Upper lobe of left lung (tissue), 4 donors: ENCODE data around the gene AFAP1L1.
A peak's percentile ranks its signal among the peaks of the same experiment; 100 is the strongest.

Experiments used
- EP300 ChIP-seq, 4 donors: sonication (generic); formaldehyde crosslinking; IDR thresholded peaks; one replicate each; pipeline ENCODE4 v1.5.1; 2017; ENCODE audit warnings: antibody characterized with exemption in 4 of 4, control low read depth in 2 of 4
- POLR2A ChIP-seq, 4 donors: fragments of 450-650 bp; IDR thresholded peaks; one replicate each; pipeline ENCODE4 v1.5.1; 2016 to 2017; ENCODE audit warnings: antibody characterized with exemption in 4 of 4, mild to moderate bottlenecking in 2 of 4
- POLR2AphosphoS5 ChIP-seq, 2 donors: sonication (generic); formaldehyde crosslinking; IDR thresholded peaks; one replicate each; pipeline ENCODE4 v1.5.1; 2017; ENCODE audit warnings: antibody characterized with exemption in 2 of 2
- TF ChIP-seq, protein P1 (sequence below), 6 experiments: fragments of 450-650 bp in 4 of 6; fragments of 200-600 bp in 2 of 6; sonication (generic) in 2 of 6; IDR thresholded peaks; one replicate each; pipeline ENCODE4 v1.5.1; 2016 to 2019; ENCODE audit warnings: antibody characterized with exemption in 6 of 6

DNA sequence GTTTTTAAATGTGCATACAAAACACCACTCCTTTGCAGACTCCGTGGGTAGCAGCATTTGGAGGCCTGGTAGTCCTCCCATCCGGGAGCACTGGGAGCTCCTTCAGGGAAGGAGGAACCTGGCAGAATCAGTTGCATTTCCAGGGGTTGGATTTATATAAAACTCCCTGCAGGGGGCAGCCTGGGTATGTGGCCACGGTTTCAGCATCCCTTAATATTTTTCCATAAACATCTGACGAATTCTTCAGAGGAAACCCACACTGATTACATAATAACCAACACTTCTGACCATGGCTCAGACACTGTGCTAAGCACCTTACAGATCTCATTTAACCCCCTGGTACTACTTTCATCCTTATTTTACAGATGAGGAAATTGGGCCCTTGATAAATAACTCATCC lies 6.1 kb upstream of the AFAP1L1 start:
- TF ChIP-seq EP300 (IDR thresholded peaks at IDR 0.05): no peak
- TF ChIP-seq POLR2AphosphoS5 (IDR thresholded peaks at IDR 0.05): no peak
- TF ChIP-seq, protein P1, sequence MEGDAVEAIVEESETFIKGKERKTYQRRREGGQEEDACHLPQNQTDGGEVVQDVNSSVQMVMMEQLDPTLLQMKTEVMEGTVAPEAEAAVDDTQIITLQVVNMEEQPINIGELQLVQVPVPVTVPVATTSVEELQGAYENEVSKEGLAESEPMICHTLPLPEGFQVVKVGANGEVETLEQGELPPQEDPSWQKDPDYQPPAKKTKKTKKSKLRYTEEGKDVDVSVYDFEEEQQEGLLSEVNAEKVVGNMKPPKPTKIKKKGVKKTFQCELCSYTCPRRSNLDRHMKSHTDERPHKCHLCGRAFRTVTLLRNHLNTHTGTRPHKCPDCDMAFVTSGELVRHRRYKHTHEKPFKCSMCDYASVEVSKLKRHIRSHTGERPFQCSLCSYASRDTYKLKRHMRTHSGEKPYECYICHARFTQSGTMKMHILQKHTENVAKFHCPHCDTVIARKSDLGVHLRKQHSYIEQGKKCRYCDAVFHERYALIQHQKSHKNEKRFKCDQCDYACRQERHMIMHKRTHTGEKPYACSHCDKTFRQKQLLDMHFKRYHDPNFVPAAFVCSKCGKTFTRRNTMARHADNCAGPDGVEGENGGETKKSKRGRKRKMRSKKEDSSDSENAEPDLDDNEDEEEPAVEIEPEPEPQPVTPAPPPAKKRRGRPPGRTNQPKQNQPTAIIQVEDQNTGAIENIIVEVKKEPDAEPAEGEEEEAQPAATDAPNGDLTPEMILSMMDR (IDR thresholded peaks at IDR 0.05): peak; percentile 10 to 53 (median 31)
- TF ChIP-seq POLR2A (IDR thresholded peaks at IDR 0.05): no peak
